ENCODE measurements around the gene FLVCR1.

Gene FLVCR1

GRCh38 chr1:212917134-212917485, 59.0 kb downstream of the FLVCR1 start:
- H3K4me3 ChIP-seq (ENCODE audit: insufficient read depth, low read length, poor library complexity, severe bottlenecking): no peak overlapping the region
- H3K4me2 ChIP-seq (ENCODE audit: low read depth, low read length, poor library complexity, severe bottlenecking): no peak overlapping the region
- no peaks in the 10 kb centered on the region for H4K20me1 ChIP-seq (ENCODE audit: low read depth, low read length)
- H3K9ac ChIP-seq (ENCODE audit: low read length): no peak overlapping the region
- H3F3A ChIP-seq (ENCODE audit: insufficient read depth): no peaks in the 10 kb centered on the region
- no peaks in the 10 kb centered on the region for H3K36me3 ChIP-seq (ENCODE audit: low read length)
- TF ChIP-seq EZH2phosphoT487 (conservative IDR thresholded peaks at IDR 0.05; ENCODE audit: low read length): no peak
- TF ChIP-seq CTCF (IDR thresholded peaks at IDR 0.05; ENCODE audit: insufficient read depth, low read length, poor library complexity, severe bottlenecking): no peak
- no peaks in the 10 kb centered on the region for H3K27me3 ChIP-seq (ENCODE audit: low read length)
- no peak overlapping the region for H3K27ac ChIP-seq (ENCODE audit: low read depth, low read length)
- no peak overlapping the region for H2AFZ ChIP-seq (ENCODE audit: low read depth, low read length, severe bottlenecking)
- no peaks in the 10 kb centered on the region for H3K79me2 ChIP-seq (ENCODE audit: insufficient read depth, low read length)
- H3K9me2 ChIP-seq (replicated peaks; ENCODE audit: insufficient read depth, low read length): no peaks in the 10 kb centered on the region
- no peaks in the 10 kb centered on the region for H3K9me3 ChIP-seq (ENCODE audit: insufficient read depth, low read length)

- Histone ChIP-seq H3K27me3 (ENCODE audit: low read length) (no peaks in the 10 kb centered on the region), H3F3A (ENCODE audit: insufficient read depth) (no peaks in the 10 kb centered on the region), H3K4me3 (ENCODE audit: insufficient read depth, low read length, poor library complexity, severe bottlenecking) (no peak overlapping the region), H3K9me2 (replicated peaks; ENCODE audit: insufficient read depth, low read length) (no peaks in the 10 kb centered on the region), H3K4me2 (ENCODE audit: low read depth, low read length, poor library complexity, severe bottlenecking) (no peak overlapping the region), H3K27ac (ENCODE audit: low read depth, low read length) (no peak overlapping the region), H3K79me2 (ENCODE audit: insufficient read depth, low read length) (no peaks in the 10 kb centered on the region), H3K36me3 (ENCODE audit: low read length) (no peaks in the 10 kb centered on the region), H4K20me1 (ENCODE audit: low read depth, low read length) (no peaks in the 10 kb centered on the region), H3K9ac (ENCODE audit: low read length) (no peak overlapping the region), H3K9me3 (ENCODE audit: insufficient read depth, low read length) (no peaks in the 10 kb centered on the region), H2AFZ (ENCODE audit: low read depth, low read length, severe bottlenecking) (no peak overlapping the region)
- no peak for TF ChIP-seq EZH2phosphoT487 (conservative IDR thresholded peaks at IDR 0.05; ENCODE audit: low read length)
- TF ChIP-seq CTCF (IDR thresholded peaks at IDR 0.05; ENCODE audit: insufficient read depth, low read length, poor library complexity, severe bottlenecking): no peak
Measured at GRCh38 chr1:212917858-212918257, 59.8 kb downstream of the FLVCR1 start.

- no peaks in the 10 kb centered on the region for H3K36me3 ChIP-seq (ENCODE audit: low read length)
- H3K9me2 ChIP-seq (replicated peaks; ENCODE audit: insufficient read depth, low read length): no peaks in the 10 kb centered on the region
- H3K9ac ChIP-seq (ENCODE audit: low read length): no peak overlapping the region
- H3F3A ChIP-seq (ENCODE audit: insufficient read depth): no peaks in the 10 kb centered on the region
- no peaks in the 10 kb centered on the region for H3K79me2 ChIP-seq (ENCODE audit: insufficient read depth, low read length)
- no peak overlapping the region for H3K27ac ChIP-seq (ENCODE audit: low read depth, low read length)
- no peaks in the 10 kb centered on the region for H4K20me1 ChIP-seq (ENCODE audit: low read depth, low read length)
- no peaks in the 10 kb centered on the region for H3K27me3 ChIP-seq (ENCODE audit: low read length)
- no peak overlapping the region for H3K4me3 ChIP-seq (ENCODE audit: insufficient read depth, low read length, poor library complexity, severe bottlenecking)
- no peaks in the 10 kb centered on the region for H3K9me3 ChIP-seq (ENCODE audit: insufficient read depth, low read length)
- H2AFZ ChIP-seq (ENCODE audit: low read depth, low read length, severe bottlenecking): no peak overlapping the region
- H3K4me2 ChIP-seq (ENCODE audit: low read depth, low read length, poor library complexity, severe bottlenecking): no peak overlapping the region
- TF ChIP-seq CTCF (IDR thresholded peaks at IDR 0.05; ENCODE audit: insufficient read depth, low read length, poor library complexity, severe bottlenecking) (no peak), EZH2phosphoT487 (conservative IDR thresholded peaks at IDR 0.05; ENCODE audit: low read length) (no peak)
Measured at GRCh38 chr1:212918824-212919223, 60.7 kb downstream of the FLVCR1 start.

- H3K9me2 ChIP-seq (replicated peaks; ENCODE audit: insufficient read depth, low read length): no peaks in the 10 kb centered on the region
- H2AFZ ChIP-seq (ENCODE audit: low read depth, low read length, severe bottlenecking): no peak overlapping the region
- H3K4me3 ChIP-seq (ENCODE audit: insufficient read depth, low read length, poor library complexity, severe bottlenecking): no peak overlapping the region
- H3K79me2 ChIP-seq (ENCODE audit: insufficient read depth, low read length): no peaks in the 10 kb centered on the region
- H3K9me3 ChIP-seq (ENCODE audit: insufficient read depth, low read length): no peaks in the 10 kb centered on the region
- no peak for TF ChIP-seq CTCF (IDR thresholded peaks at IDR 0.05; ENCODE audit: insufficient read depth, low read length, poor library complexity, severe bottlenecking)
- TF ChIP-seq EZH2phosphoT487 (conservative IDR thresholded peaks at IDR 0.05; ENCODE audit: low read length): no peak
- no peaks in the 10 kb centered on the region for H4K20me1 ChIP-seq (ENCODE audit: low read depth, low read length)
- no peaks in the 10 kb centered on the region for H3K27me3 ChIP-seq (ENCODE audit: low read length)
- no peaks in the 10 kb centered on the region for H3F3A ChIP-seq (ENCODE audit: insufficient read depth)
- H3K4me2 ChIP-seq (ENCODE audit: low read depth, low read length, poor library complexity, severe bottlenecking): no peak overlapping the region
- no peak overlapping the region for H3K9ac ChIP-seq (ENCODE audit: low read length)
- H3K27ac ChIP-seq (ENCODE audit: low read depth, low read length): no peak overlapping the region
- no peaks in the 10 kb centered on the region for H3K36me3 ChIP-seq (ENCODE audit: low read length)
Measured at GRCh38 chr1:212920246-212920645, 62.2 kb downstream of the FLVCR1 start.

All from SU-DHL-6 (cell line).